Heart left ventricle (tissue), 13 donors: ENCODE results near the gene SLC19A1.

Experiments used
- CTCF ChIP-seq, 12 donors: fragments of 200-600 bp; sonication (generic) in 4 of 12; IDR thresholded peaks; one replicate each; pipeline versions ENCODE4 v1.5.0 to v1.8.0; 2018 to 2022; ENCODE audit warnings: antibody characterized with exemption in 12 of 12, mild to moderate bottlenecking in 5 of 12
- POLR2A ChIP-seq, 2 donors: fragments of 450-650 bp; IDR thresholded peaks; one replicate each; pipeline ENCODE4 v1.6.1; 2017; ENCODE audit warnings: antibody characterized with exemption in 2 of 2, mild to moderate bottlenecking in 2 of 2, moderate library complexity in 2 of 2
- donor health status: ischemic (EF 13 %, LVEDD 7.1; RV severe dilation, severe dysfunction).
- donor health status: DM: no; HTN: yes; CAD: no.
- donor health status: DM: no; HTN: no; CAD: no.
- donor health status: ischemic (EF 25% LVEDD 6.9; RV normal size, moderate dysfunction).
- donor health status: ischemic (EF 25% LVEDD 5.7; RV mildly dilated, moderate dysfunction).
- donor health status: ischemic (EF 35%, LVEDD 5.7; RV mildly dilated, moderate dysfunction).
- donor health status: nonischemic (EF 11% LVEDD 7.7; RV severe dilation, severe dysfunction).
- donor health status: DM: yes; HTN: yes; CAD: no.
- donor health status: PGD.
- donor health status: ischemic (EF 29% LVEDD 5.4; RV normal size, mild dysfunction).
- donor health status: nonischemic (EF 23%, LVEDD 6.1; RV moderate dilation, normal function).

GRCh38 chr21:45484318-45484717 is 57.9 kb downstream of the SLC19A1 start:
- TF ChIP-seq POLR2A (IDR thresholded peaks at IDR 0.05): no peak
- TF ChIP-seq CTCF (IDR thresholded peaks at IDR 0.05): no peak
